ENCODE data around the gene FAM210B.

DNA sequence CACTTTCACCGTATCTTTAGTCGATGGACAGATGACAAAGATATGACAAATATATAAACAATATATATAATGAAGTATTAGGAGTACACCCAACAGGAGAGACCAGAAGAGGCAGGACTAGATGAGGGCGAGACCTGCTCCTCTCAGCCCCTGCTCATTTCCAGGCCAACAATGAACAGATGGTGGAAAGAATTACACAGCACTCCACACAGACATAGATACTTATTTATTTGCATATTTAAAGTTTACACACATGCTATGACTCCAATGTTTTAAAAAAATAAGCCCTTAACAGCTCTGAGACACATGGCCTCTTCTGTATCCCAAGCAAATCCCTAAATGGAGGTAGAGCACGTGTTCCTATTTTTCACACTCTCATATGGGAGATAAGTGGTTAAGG lies 10.4 kb downstream of the FAM210B start:
- TF ChIP-seq, protein P1, sequence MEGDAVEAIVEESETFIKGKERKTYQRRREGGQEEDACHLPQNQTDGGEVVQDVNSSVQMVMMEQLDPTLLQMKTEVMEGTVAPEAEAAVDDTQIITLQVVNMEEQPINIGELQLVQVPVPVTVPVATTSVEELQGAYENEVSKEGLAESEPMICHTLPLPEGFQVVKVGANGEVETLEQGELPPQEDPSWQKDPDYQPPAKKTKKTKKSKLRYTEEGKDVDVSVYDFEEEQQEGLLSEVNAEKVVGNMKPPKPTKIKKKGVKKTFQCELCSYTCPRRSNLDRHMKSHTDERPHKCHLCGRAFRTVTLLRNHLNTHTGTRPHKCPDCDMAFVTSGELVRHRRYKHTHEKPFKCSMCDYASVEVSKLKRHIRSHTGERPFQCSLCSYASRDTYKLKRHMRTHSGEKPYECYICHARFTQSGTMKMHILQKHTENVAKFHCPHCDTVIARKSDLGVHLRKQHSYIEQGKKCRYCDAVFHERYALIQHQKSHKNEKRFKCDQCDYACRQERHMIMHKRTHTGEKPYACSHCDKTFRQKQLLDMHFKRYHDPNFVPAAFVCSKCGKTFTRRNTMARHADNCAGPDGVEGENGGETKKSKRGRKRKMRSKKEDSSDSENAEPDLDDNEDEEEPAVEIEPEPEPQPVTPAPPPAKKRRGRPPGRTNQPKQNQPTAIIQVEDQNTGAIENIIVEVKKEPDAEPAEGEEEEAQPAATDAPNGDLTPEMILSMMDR (IDR thresholded peaks at IDR 0.05; ENCODE audit: insufficient read depth, low read length) = no peak
- no peak for TF ChIP-seq POLR2AphosphoS5 (IDR thresholded peaks at IDR 0.05; ENCODE audit: low read depth)
- no peak for TF ChIP-seq SPI1 (IDR thresholded peaks at IDR 0.05; ENCODE audit: borderline replicate concordance, low read depth)
- TF ChIP-seq, protein P2, sequence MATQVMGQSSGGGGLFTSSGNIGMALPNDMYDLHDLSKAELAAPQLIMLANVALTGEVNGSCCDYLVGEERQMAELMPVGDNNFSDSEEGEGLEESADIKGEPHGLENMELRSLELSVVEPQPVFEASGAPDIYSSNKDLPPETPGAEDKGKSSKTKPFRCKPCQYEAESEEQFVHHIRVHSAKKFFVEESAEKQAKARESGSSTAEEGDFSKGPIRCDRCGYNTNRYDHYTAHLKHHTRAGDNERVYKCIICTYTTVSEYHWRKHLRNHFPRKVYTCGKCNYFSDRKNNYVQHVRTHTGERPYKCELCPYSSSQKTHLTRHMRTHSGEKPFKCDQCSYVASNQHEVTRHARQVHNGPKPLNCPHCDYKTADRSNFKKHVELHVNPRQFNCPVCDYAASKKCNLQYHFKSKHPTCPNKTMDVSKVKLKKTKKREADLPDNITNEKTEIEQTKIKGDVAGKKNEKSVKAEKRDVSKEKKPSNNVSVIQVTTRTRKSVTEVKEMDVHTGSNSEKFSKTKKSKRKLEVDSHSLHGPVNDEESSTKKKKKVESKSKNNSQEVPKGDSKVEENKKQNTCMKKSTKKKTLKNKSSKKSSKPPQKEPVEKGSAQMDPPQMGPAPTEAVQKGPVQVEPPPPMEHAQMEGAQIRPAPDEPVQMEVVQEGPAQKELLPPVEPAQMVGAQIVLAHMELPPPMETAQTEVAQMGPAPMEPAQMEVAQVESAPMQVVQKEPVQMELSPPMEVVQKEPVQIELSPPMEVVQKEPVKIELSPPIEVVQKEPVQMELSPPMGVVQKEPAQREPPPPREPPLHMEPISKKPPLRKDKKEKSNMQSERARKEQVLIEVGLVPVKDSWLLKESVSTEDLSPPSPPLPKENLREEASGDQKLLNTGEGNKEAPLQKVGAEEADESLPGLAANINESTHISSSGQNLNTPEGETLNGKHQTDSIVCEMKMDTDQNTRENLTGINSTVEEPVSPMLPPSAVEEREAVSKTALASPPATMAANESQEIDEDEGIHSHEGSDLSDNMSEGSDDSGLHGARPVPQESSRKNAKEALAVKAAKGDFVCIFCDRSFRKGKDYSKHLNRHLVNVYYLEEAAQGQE (IDR thresholded peaks at IDR 0.05; ENCODE audit: insufficient replicate concordance, low read depth) = no peak
